Activated CD4-positive, alpha-beta memory T cell treated with anti-CD3 and anti-CD28 coated beads for 36 hours (primary cell): ENCODE results near the gene SCGB1C1. TPM values are rescaled to one million over a fixed set of nuclear protein-coding genes. Genes with fewer than 3 reads are reported as not detected.
A peak's percentile ranks its signal among the peaks of the same experiment; 100 is the strongest.

Experiments used
- CTCF ChIA-PET: fragments of 350-600 bp; sonication (Branson Sonifier 250); formaldehyde crosslinking; loops from one replicate; lab custom pipeline; 2021; ENCODE audit warnings: antibody characterized with exemption, inconsistent platforms; lab: Charles Lee
- POLR2A ChIA-PET: fragments of 350-600 bp; sonication (Branson Sonifier 250); formaldehyde crosslinking; loops from one replicate; lab custom pipeline; 2021; ENCODE audit warnings: antibody characterized with exemption; lab: Charles Lee
- DNase-seq: peaks from one replicate; pipeline ENCODE4 v3.0.0-alpha.2; 2020
- H3K27ac Mint-ChIP-seq: one replicate; pipeline ENCODE4 v1.8.0; 2021; ENCODE audit warnings: mixed read lengths
- H3K27me3 Mint-ChIP-seq: one replicate; pipeline ENCODE4 v1.8.0; 2021; ENCODE audit warnings: mixed read lengths
- H3K36me3 Mint-ChIP-seq: one replicate; pipeline ENCODE4 v1.8.0; 2021; ENCODE audit warnings: mixed read lengths
- H3K4me1 Mint-ChIP-seq: one replicate; pipeline ENCODE4 v1.8.0; 2021; ENCODE audit warnings: low read depth, mixed read lengths
- H3K4me3 Mint-ChIP-seq: one replicate; pipeline ENCODE4 v1.8.0; 2021; ENCODE audit warnings: mild to moderate bottlenecking, mixed read lengths
- H3K9me3 Mint-ChIP-seq: one replicate; pipeline ENCODE4 v1.8.0; 2021; ENCODE audit warnings: mixed read lengths
- intact Hi-C: fragments of 100-400 bp; cut with micrococcal nuclease; formaldehyde crosslinking; loops from one replicate; pipeline ENCODE4 v1.15.1; 2023
- total RNA-seq, 2 experiments: library from RNA; stranded (reverse); gene quantifications; one replicate each; pipeline ENCODE4 v1.2.3, GENCODE V29; 2021

The SCGB1C1 gene
- total RNA-seq, 2 experiments from 2014 or later, result not detected

- Mint-ChIP-seq H3K27ac (no peak overlapping the region), H3K4me3 (no peak overlapping the region), H3K4me1 (peaks cover 7% of the 10 kb centered on the region), H3K9me3 (no peaks in the 10 kb centered on the region), H3K36me3 (no peaks in the 10 kb centered on the region), H3K27me3 (no peaks in the 10 kb centered on the region)
- intact Hi-C loops, result no loop called here
- peak; percentile 4 for DNase-seq
- ChIA-PET POLR2A (no interaction called here), CTCF (no interaction called here)
Measured at GRCh38 chr11:223026-223789, 30.3 kb downstream of the SCGB1C1 start.

- CTCF ChIA-PET, result interaction anchor here (1.2 kb wide), 1 partner anchor 27 kb away, joined by 3 read pairs; no protein-coding TSS in a partner anchor
Measured at GRCh38 chr11:223884-224283, 31.0 kb downstream of the SCGB1C1 start.

DNA sequence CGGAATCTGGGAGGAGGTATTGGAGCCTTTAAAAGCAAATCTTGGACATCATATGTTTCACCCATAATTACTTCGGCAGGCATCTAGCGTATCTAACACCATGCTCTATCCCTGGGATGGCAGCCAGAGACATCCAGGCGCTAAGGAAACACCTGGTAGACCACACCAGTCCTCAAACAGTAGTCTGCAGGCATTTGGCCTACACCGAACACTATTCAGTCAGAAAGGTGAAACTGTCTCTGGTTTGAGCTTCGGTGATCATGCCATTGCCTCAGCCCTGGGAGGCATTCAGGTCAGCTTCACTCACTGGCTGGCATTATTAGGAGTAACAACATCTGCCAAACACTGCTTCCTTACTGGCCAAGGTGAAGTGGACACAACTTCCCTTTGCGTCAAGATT is 31.5 kb downstream of the SCGB1C1 start:
- H3K4me3 Mint-ChIP-seq, result no peak overlapping the region
- no peak overlapping the region for H3K27ac Mint-ChIP-seq
- ChIA-PET CTCF (interaction anchor here (1.2 kb wide), 1 partner anchor 26 kb away, joined by 3 read pairs; no protein-coding TSS in a partner anchor), POLR2A (no interaction called here)
- H3K9me3 Mint-ChIP-seq, result no peaks in the 10 kb centered on the region
- peaks cover 11% of the 10 kb centered on the region for H3K4me1 Mint-ChIP-seq
- H3K36me3 Mint-ChIP-seq, result no peaks in the 10 kb centered on the region
- no peaks in the 10 kb centered on the region for H3K27me3 Mint-ChIP-seq
- no peak for DNase-seq
- intact Hi-C loops, result no loop called here

More at GRCh38 chr11:223884-224283, 31.0 kb downstream of the SCGB1C1 start:
- no peaks in the 10 kb centered on the region for H3K36me3 Mint-ChIP-seq
- intact Hi-C loops, result no loop called here
- no peaks in the 10 kb centered on the region for H3K9me3 Mint-ChIP-seq
- no peak overlapping the region for H3K4me3 Mint-ChIP-seq
- peak; percentile 2 for DNase-seq
- H3K27me3 Mint-ChIP-seq, result no peaks in the 10 kb centered on the region
- POLR2A ChIA-PET, result no interaction called here
- H3K4me1 Mint-ChIP-seq, result peaks cover 11% of the 10 kb centered on the region
- H3K27ac Mint-ChIP-seq, result no peak overlapping the region

- CTCF ChIA-PET, result no interaction called here
- POLR2A ChIA-PET, result no interaction called here
- no peak overlapping the region for H3K27ac Mint-ChIP-seq
- no peak overlapping the region for H3K4me3 Mint-ChIP-seq
- peak; percentile 27 for DNase-seq
- peaks cover 11% of the 10 kb centered on the region for H3K4me1 Mint-ChIP-seq
- no peaks in the 10 kb centered on the region for H3K27me3 Mint-ChIP-seq
- H3K9me3 Mint-ChIP-seq, result no peaks in the 10 kb centered on the region
- intact Hi-C loops, result no loop called here
- H3K36me3 Mint-ChIP-seq, result peaks cover 3% of the 10 kb centered on the region
Measured at GRCh38 chr11:225734-226453, 33.0 kb downstream of the SCGB1C1 start.

- ChIA-PET CTCF (no interaction called here), POLR2A (interaction anchor here (1.4 kb wide), 1 partner anchor 12 kb away, joined by 4 read pairs; no protein-coding TSS in a partner anchor)
- no peak overlapping the region for H3K27ac Mint-ChIP-seq
- intact Hi-C loops, result no loop called here
- DNase-seq, result no peak
- peaks cover 3% of the 10 kb centered on the region for H3K36me3 Mint-ChIP-seq
- H3K4me3 Mint-ChIP-seq, result no peak overlapping the region
- H3K4me1 Mint-ChIP-seq, result peaks cover 11% of the 10 kb centered on the region
- H3K9me3 Mint-ChIP-seq, result no peaks in the 10 kb centered on the region
- H3K27me3 Mint-ChIP-seq, result no peaks in the 10 kb centered on the region
Measured at GRCh38 chr11:227824-228379, 35.0 kb downstream of the SCGB1C1 start.

- Mint-ChIP-seq H3K4me1 (peaks cover 16% of the 10 kb centered on the region), H3K4me3 (no peak overlapping the region), H3K36me3 (peaks cover 3% of the 10 kb centered on the region), H3K27ac (no peak overlapping the region), H3K9me3 (no peaks in the 10 kb centered on the region), H3K27me3 (no peaks in the 10 kb centered on the region)
- peak; percentile 2 for DNase-seq
- POLR2A ChIA-PET, result no interaction called here
- intact Hi-C loops, result no loop called here
- CTCF ChIA-PET, result no interaction called here
Measured at GRCh38 chr11:230431-230830, 37.6 kb downstream of the SCGB1C1 start.

- DNase-seq, result peak; percentile 4
- ChIA-PET CTCF (no interaction called here), POLR2A (no interaction called here)
- Mint-ChIP-seq H3K27me3 (no peaks in the 10 kb centered on the region), H3K36me3 (peaks cover 5% of the 10 kb centered on the region), H3K27ac (no peak overlapping the region), H3K4me1 (peaks cover 17% of the 10 kb centered on the region), H3K9me3 (no peaks in the 10 kb centered on the region), H3K4me3 (no peak overlapping the region)
- intact Hi-C loops, result no loop called here
Measured at GRCh38 chr11:232783-233565, 40.1 kb downstream of the SCGB1C1 start.

GRCh38 chr11:235180-235579 is 42.3 kb downstream of the SCGB1C1 start:
- POLR2A ChIA-PET, result no interaction called here
- Mint-ChIP-seq H3K36me3 (peaks cover 14% of the 10 kb centered on the region), H3K27me3 (no peaks in the 10 kb centered on the region), H3K27ac (peak overlapping the region; percentile 92), H3K4me3 (peak overlapping the region; percentile 84), H3K9me3 (no peaks in the 10 kb centered on the region), H3K4me1 (peaks cover 35% of the 10 kb centered on the region)
- intact Hi-C loops, result loop anchor here (5.0 kb wide), 1 partner anchor 52 kb away; the partner anchor contains the start of gene PGGHG
- CTCF ChIA-PET, result interaction anchor here (0.8 to 4.1 kb wide), 2 partner anchors 15 to 32 kb away, joined by 3 to 30 read pairs; no protein-coding TSS in a partner anchor
- DNase-seq, result peak; percentile 8

GRCh38 chr11:235609-235996 is 42.7 kb downstream of the SCGB1C1 start:
- intact Hi-C loops, result loop anchor here (5.0 kb wide), 1 partner anchor 52 kb away; the partner anchor contains the start of gene PGGHG
- Mint-ChIP-seq H3K9me3 (no peaks in the 10 kb centered on the region), H3K27ac (peak overlapping the region; percentile 92), H3K36me3 (peaks cover 16% of the 10 kb centered on the region), H3K4me3 (peak overlapping the region; percentile 84), H3K4me1 (peaks cover 38% of the 10 kb centered on the region), H3K27me3 (no peaks in the 10 kb centered on the region)
- DNase-seq, result peak; percentile 84
- ChIA-PET POLR2A (no interaction called here), CTCF (interaction anchor here (4.1 kb wide), 1 partner anchor 15 kb away, joined by 30 read pairs; no protein-coding TSS in a partner anchor)

DNA sequence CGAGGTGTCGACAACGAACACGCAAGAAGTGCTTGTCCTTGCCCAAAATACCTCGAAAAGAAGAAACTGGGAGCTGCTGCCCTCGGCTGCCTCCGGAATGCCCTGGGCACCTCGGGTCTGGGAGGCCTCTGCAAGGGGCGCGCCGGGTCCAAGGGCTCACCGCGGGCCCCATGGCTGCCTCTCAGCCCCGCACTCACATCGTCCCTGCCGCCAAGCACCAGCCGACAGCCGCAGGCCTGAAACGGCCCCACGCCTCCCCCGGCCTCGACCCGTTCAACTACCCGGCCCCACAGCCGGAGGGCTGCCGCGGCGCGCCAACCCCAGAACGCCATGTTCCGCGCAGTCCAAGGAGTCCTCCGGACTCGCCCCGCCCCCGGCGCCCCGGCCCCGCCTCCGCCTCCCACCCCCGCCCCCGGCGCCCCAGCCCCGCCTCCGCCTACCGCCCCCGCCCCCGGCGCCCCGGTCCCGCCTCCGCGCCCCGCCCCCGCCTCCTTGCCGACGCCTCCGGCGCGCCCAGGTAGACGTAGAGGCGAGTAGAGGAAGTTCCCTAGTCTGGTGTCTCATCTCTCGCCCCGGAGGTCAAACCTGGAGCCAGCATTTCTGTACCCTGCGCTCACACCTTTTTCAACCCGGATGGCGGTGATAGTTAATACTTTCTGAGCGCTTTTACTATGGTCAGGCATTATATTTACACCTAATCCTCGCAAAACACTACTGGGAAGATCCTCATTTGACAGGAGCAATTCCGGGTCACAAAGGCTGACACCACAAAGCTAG is 43.3 kb downstream of the SCGB1C1 start, which contains the start of gene SIRT3:
Gene SIRT3, minus strand, starts transcription at position 346 of the 777 bp plus-strand sequence. Its CDS starts 14 bp downstream, at position 332.
- CTCF ChIA-PET, result interaction anchor here (0.6 to 4.1 kb wide), 7 partner anchors 14 to 119 kb away, joined by 3 to 30 read pairs (median 3); no protein-coding TSS in a partner anchor
- POLR2A ChIA-PET, result interaction anchor here (0.6 to 3.0 kb wide), 6 partner anchors 24 to 300 kb away, joined by 3 to 32 read pairs (median 4); partner anchors contain the start of genes ANO9, BET1L and RIC8A
- peaks cover 40% of the 10 kb centered on the region for H3K4me1 Mint-ChIP-seq
- peak within 1 kb of the TSS; percentile 94 for H3K27ac Mint-ChIP-seq
- peak within 1 kb of the TSS; percentile 97 for H3K4me3 Mint-ChIP-seq
- H3K36me3 Mint-ChIP-seq, result peaks cover 18% of the 10 kb centered on the region
- peak; percentile 88 for DNase-seq
- no peaks in the 10 kb centered on the region for H3K9me3 Mint-ChIP-seq
- H3K27me3 Mint-ChIP-seq, result no peaks in the 10 kb centered on the region
- intact Hi-C loops, result loop anchor here (1.0 to 5.0 kb wide), 6 partner anchors 29 to 171 kb away; partner anchors contain the start of genes BET1L, IFITM1, PGGHG and RIC8A
